Endometrium (tissue), 2 donors: ENCODE data around the gene PPP3CB.
"Not testable (repeated sequence)": the region's sequence is repeated elsewhere in the genome, so short reads cannot be mapped to it uniquely, and the experiment has no call there.

Experiments
- FAIRE-seq: peaks from 2 replicates; lab custom pipeline; 2012; peaks lifted over from hg19 to GRCh38; lab: Jason Lieb, UNC
- donor health status: control.
- donor health status: control.

Gene PPP3CB

GRCh38 chr10:73414230-73414945, 81.4 kb downstream of the PPP3CB start:
- FAIRE-seq, result no peak

- FAIRE-seq, result no peak
Measured at GRCh38 chr10:73413528-73414229, 82.1 kb downstream of the PPP3CB start, which contains the start of gene ANXA7. TSS of gene ANXA7 (minus strand) at chr10:73414058. CDS start at chr10:73400856, 13,202 bp downstream.

- no peak for FAIRE-seq
Measured at GRCh38 chr10:73413108-73413527, 82.7 kb downstream of the PPP3CB start.

GRCh38 chr10:73410897-73411296, 84.9 kb downstream of the PPP3CB start:
- no peak for FAIRE-seq

GRCh38 chr10:73408978-73409521, 86.8 kb downstream of the PPP3CB start:
- no peak for FAIRE-seq

GRCh38 chr10:73408061-73408460, 87.8 kb downstream of the PPP3CB start:
- no peak for FAIRE-seq

GRCh38 chr10:73407495-73407894, 88.3 kb downstream of the PPP3CB start:
- FAIRE-seq, result no peak

GRCh38 chr10:73406846-73407245, 89.0 kb downstream of the PPP3CB start:
- FAIRE-seq, result no peak

GRCh38 chr10:73405556-73405955, 90.3 kb downstream of the PPP3CB start:
- FAIRE-seq, result no peak

- FAIRE-seq, result no peak
Measured at GRCh38 chr10:73404690-73405089, 91.1 kb downstream of the PPP3CB start.

- no peak for FAIRE-seq
Measured at GRCh38 chr10:73401636-73402035, 94.2 kb downstream of the PPP3CB start.

- FAIRE-seq, result no peak
Measured at GRCh38 chr10:73399063-73399462, 96.8 kb downstream of the PPP3CB start.

- no peak for FAIRE-seq
Measured at GRCh38 chr10:73398024-73398423, 97.8 kb downstream of the PPP3CB start.

GRCh38 chr10:73394325-73394724, 101.5 kb downstream of the PPP3CB start:
- FAIRE-seq, result not testable (repeated sequence)

- FAIRE-seq, result no peak
Measured at GRCh38 chr10:73388228-73388627, 107.6 kb downstream of the PPP3CB start.

GRCh38 chr10:73386583-73386982, 109.2 kb downstream of the PPP3CB start:
- FAIRE-seq, result no peak
